Prostate gland (tissue), 2 donors: ENCODE measurements around the gene FYCO1. TPM values are rescaled to one million over a fixed set of nuclear protein-coding genes. Genes with fewer than 3 reads are reported as not detected.
A peak's percentile ranks its signal among the peaks of the same experiment; 100 is the strongest.
"Not testable (repeated sequence)": the region's sequence is repeated elsewhere in the genome, so short reads cannot be mapped to it uniquely, and the experiment has no call there.

Experiments used
- DNase-seq: peaks from one replicate; pipeline ENCODE4 v3.0.0-alpha.2; 2019; ENCODE audit warnings: low spot score
- H3K27ac ChIP-seq, 2 donors: fragments of 200-600 bp; sonication (generic); 2 replicates each; pipeline ENCODE4 v1.5.1; 2017 to 2019
- H3K27me3 ChIP-seq: fragments of 200-600 bp; sonication (generic); replicated peaks from 2 replicates; pipeline ENCODE4 v1.5.1; 2019; ENCODE audit not compliant: insufficient read depth
- H3K36me3 ChIP-seq, 2 donors: fragments of 200-600 bp; sonication (generic); 1 replicate in 1 of 2; 2 replicates in 1 of 2; pipeline versions ENCODE4 v1.5.1 to v1.8.1; 2017 to 2019
- H3K4me1 ChIP-seq: fragments of 200-600 bp; sonication (generic); replicated peaks from 2 replicates; pipeline ENCODE4 v1.5.1; 2019
- H3K4me3 ChIP-seq, 2 donors: fragments of 200-600 bp; sonication (generic); 2 replicates each; pipeline ENCODE4 v1.5.1; 2017 to 2019
- H3K9me3 ChIP-seq: fragments of 200-600 bp; sonication (generic); 2 replicates; pipeline ENCODE4 v1.5.1; 2017
- POLR2A ChIP-seq: fragments of 450-650 bp; IDR thresholded peaks from one replicate; pipeline ENCODE4 v1.6.1; 2016; ENCODE audit warnings: antibody characterized with exemption, mild to moderate bottlenecking
- POLR2AphosphoS5 ChIP-seq: sonication (generic); formaldehyde crosslinking; IDR thresholded peaks from one replicate; pipeline ENCODE4 v1.6.1; 2017; ENCODE audit warnings: antibody characterized with exemption
- WGBS: methylation state at CpG from one replicate; pipeline ENCODE4 v1.1.5; 2018; 5-methylcytosine and 5-hydroxymethylcytosine counted together
- intact Hi-C: fragments of 100-400 bp; cut with DNase I; formaldehyde crosslinking; loops from one replicate; pipeline ENCODE4 v1.14.2; 2022
- total RNA-seq, 2 donors: library from RNA; depleted of rRNA; stranded (reverse); fragments of >200 nt; gene quantifications; one replicate each; pipeline ENCODE4 v1.1.0, GENCODE V29; 2016
- TF ChIP-seq, protein P1 (sequence below), 4 experiments: fragments of 200-600 bp in 2 of 4; fragments of 450-650 bp in 2 of 4; sonication (generic) in 2 of 4; IDR thresholded peaks; 1 replicate in 3 of 4; 2 replicates in 1 of 4; pipeline ENCODE4 v1.5.1; 2016 to 2019; ENCODE audit warnings: antibody characterized with exemption in 4 of 4, mild to moderate bottlenecking in 2 of 4, moderate library complexity in 2 of 4

The FYCO1 gene
- total RNA-seq = 10 to 100 TPM; 33.1 to 56.7 TPM

DNA sequence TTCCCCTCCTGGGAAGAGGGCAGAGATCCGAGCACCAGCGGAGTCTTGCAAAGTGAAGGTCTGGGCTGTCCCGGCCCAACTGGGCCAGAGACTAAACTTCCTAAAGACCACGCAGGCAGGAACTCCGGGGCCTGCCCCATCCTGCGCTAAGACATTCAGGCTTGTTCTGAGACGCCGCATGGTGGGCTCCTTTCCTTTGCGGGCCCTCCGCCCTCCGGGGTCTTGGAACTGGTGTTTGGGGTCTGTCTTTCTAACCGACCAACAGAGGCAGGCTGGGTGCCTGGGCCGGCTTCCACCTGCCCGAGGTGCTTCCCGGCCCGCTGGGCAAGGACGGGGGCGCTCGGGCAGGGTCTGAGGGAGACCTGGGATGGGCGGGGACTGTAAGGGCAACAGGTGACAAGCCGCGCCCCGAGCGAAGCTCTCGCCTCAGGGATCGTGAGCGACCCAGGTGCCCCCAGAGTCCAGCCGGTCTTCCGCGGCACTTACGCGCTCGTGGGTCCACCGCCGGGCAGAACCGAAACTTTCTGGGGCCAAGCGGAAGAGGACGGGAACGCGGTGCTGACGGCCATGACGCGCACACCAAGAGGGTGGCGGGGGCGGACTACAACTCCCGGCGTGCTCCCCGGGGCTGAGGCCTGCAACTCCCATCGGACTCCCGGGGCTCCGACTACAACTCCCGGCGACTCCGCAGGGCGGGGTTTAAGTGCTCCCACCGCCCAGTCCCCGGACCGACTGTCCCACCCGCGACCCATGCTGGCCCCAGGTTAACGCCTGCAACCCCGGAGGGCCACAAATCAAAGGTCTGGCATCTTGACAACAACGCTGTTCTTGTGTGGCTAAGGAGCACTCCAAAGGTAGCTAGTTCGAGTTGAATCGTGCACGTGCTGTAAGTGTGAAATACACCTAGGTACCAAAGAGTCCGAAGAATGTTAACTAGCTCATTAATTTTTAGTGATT lies at the start of gene FYCO1:
Gene FYCO1 (minus strand): TSS at position 589 of the 957 bp plus-strand sequence. CDS start 10,914 bp downstream, outside the sequence.
- 2% methylated on average over 58 of the region's 67 CpGs for WGBS
- Histone ChIP-seq H3K9me3 (no peaks in the 10 kb centered on the region), H3K4me1 (peaks cover 11% of the 10 kb centered on the region), H3K4me3 (peak within 1 kb of the TSS; percentile 67 to 85), H3K36me3 (no peaks in the 10 kb centered on the region), H3K27me3 (no peaks in the 10 kb centered on the region), H3K27ac (peak within 1 kb of the TSS; percentile 83 to 89)
- DNase-seq = peak; percentile 93
- TF ChIP-seq POLR2A = peak; percentile 71
- TF ChIP-seq, protein P1, sequence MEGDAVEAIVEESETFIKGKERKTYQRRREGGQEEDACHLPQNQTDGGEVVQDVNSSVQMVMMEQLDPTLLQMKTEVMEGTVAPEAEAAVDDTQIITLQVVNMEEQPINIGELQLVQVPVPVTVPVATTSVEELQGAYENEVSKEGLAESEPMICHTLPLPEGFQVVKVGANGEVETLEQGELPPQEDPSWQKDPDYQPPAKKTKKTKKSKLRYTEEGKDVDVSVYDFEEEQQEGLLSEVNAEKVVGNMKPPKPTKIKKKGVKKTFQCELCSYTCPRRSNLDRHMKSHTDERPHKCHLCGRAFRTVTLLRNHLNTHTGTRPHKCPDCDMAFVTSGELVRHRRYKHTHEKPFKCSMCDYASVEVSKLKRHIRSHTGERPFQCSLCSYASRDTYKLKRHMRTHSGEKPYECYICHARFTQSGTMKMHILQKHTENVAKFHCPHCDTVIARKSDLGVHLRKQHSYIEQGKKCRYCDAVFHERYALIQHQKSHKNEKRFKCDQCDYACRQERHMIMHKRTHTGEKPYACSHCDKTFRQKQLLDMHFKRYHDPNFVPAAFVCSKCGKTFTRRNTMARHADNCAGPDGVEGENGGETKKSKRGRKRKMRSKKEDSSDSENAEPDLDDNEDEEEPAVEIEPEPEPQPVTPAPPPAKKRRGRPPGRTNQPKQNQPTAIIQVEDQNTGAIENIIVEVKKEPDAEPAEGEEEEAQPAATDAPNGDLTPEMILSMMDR (IDR thresholded peaks at IDR 0.05) = peak in 1 of 4 experiments; percentile 14
- TF ChIP-seq POLR2AphosphoS5 = peak; percentile 80
- intact Hi-C loops = loop anchor here (5.0 to 10.0 kb wide), 2 partner anchors 53 to 79 kb away; partner anchors contain the start of gene CXCR6

DNA sequence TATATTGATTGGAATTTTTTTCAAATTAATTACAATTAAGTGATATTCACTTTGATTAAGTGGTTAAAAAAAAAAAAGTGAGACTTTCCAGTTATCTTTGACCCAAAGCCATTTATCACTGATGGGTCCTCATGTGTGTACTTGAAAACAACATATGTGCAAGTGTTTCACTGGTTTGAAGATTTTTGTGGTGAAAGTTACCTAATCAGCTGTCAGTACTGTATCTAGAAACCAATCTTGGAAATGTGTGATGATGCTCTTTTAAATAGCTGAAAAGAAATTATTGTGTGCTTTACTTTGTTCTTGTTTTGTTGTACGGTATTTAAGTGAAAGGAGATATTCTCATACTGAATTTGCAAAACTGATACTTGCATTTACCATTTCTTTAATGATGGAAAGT lies 43.3 kb upstream of the FYCO1 start:
- Histone ChIP-seq H3K36me3 (no peaks in the 10 kb centered on the region), H3K4me1 (no peaks in the 10 kb centered on the region), H3K9me3 (no peaks in the 10 kb centered on the region), H3K27me3 (no peaks in the 10 kb centered on the region), H3K4me3 (no peak overlapping the region), H3K27ac (no peak overlapping the region)
- intact Hi-C loops = no loop called here
- WGBS = 95% methylated on average over 1 of the region's 1 CpG
- TF ChIP-seq POLR2A (no peak), POLR2AphosphoS5 (no peak)
- TF ChIP-seq, protein P1 (IDR thresholded peaks at IDR 0.05) = no peak
- no peak for DNase-seq

DNA sequence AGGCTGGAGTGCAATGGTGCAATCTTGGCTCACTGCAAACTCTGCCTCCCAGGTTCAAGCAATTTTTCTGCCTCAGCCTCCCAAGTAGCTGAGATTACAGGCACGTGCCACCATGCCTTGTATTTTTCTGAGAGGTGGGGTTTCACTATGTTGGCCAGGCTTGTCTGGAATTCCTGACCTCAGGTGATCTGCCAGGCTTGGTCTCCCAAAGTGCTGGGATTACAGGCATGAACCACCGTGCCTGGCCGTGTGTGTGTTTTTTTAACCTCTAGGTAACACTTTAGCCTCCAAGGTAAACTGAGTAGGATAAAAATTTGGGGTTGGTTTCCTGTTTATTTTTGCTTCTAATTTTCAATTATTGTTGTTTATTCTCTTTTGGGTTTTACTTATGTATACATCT lies 42.4 kb upstream of the FYCO1 start:
- DNase-seq, H3K4me1 ChIP-seq, H3K27me3 ChIP-seq, H3K36me3 ChIP-seq, H3K9me3 ChIP-seq, intact Hi-C loops, H3K27ac ChIP-seq, H3K4me3 ChIP-seq: not testable (repeated sequence)
- 83% methylated on average over 3 of the region's 3 CpGs for WGBS

DNA sequence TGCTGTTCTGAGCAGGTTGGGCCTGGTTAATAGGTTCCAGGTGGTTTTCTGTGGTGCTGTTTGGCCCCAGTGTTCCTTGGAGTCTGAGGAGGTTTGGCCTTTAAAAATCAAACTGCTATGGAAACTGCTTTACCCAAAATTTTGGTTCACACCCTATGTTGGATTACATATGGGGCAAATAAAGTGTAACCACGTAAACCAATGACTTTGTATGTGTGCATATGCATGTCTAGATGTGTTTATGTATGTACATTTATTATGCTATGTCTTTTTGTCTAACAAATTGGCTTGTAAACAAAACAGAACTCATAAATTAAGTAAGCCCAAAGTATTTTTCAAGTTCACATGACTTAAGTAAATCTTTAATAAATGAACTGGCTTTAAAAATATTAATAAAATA lies 40.6 kb upstream of the FYCO1 start:
- Histone ChIP-seq H3K4me1 (no peaks in the 10 kb centered on the region), H3K27ac (no peak overlapping the region), H3K4me3 (no peak overlapping the region), H3K36me3 (no peaks in the 10 kb centered on the region), H3K27me3 (no peaks in the 10 kb centered on the region), H3K9me3 (no peaks in the 10 kb centered on the region)
- 96% methylated on average over 1 of the region's 1 CpG for WGBS
- DNase-seq = no peak
- intact Hi-C loops = no loop called here
- TF ChIP-seq POLR2AphosphoS5 = no peak
- TF ChIP-seq, protein P1 (IDR thresholded peaks at IDR 0.05) = no peak
- TF ChIP-seq POLR2A = no peak

DNA sequence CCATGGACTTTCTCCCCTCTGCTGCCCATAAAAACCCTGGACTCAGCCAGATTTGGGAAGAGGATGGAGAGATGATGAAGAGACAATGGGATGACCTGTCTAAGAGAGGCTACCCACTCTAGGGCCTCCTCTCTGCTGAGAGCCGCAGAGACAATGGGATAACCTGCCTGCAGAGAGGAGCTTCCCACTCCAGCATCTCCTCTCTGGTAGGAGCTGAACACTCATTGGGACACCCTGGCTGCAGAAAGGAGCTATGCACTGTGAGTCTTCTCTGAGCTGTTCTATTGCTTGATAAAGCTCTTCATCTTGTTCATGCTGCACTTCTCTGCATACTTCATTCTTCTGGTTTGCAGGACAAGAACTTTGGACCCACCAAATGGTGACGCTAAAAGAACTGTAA lies 36.1 kb upstream of the FYCO1 start:
- Histone ChIP-seq H3K9me3 (no peaks in the 10 kb centered on the region), H3K27ac (no peak overlapping the region), H3K27me3 (no peaks in the 10 kb centered on the region), H3K4me3 (no peak overlapping the region), H3K36me3 (no peaks in the 10 kb centered on the region), H3K4me1 (no peaks in the 10 kb centered on the region)
- intact Hi-C loops = no loop called here
- no peak for DNase-seq
- WGBS = 96% methylated on average over 2 of the region's 2 CpGs
- TF ChIP-seq POLR2AphosphoS5 (no peak), POLR2A (no peak)
- TF ChIP-seq, protein P1 (IDR thresholded peaks at IDR 0.05) = no peak
